ENCODE data around the gene ARFGAP3.

Gene ARFGAP3

DNA sequence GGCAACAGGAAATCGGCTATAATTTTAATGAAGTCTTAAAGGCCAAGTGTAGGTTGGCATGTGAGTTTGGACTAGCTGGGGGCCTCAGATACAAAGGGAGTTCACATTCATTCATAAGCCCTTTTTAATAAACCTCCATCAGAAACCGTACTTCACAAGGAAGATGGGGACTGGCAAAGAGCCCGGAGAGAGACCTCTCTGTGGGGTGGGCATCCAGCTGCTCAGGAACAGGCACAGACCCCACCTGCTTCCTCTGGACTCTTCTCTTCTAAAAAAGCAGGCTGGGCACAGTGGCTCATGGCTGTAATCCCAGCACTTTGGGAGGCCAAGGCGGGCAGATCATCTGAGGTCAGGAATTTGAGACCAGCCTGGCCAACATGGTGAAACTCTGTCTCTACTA is 3.9 kb upstream of the ARFGAP3 start:
- no peak for DNase-seq

DNA sequence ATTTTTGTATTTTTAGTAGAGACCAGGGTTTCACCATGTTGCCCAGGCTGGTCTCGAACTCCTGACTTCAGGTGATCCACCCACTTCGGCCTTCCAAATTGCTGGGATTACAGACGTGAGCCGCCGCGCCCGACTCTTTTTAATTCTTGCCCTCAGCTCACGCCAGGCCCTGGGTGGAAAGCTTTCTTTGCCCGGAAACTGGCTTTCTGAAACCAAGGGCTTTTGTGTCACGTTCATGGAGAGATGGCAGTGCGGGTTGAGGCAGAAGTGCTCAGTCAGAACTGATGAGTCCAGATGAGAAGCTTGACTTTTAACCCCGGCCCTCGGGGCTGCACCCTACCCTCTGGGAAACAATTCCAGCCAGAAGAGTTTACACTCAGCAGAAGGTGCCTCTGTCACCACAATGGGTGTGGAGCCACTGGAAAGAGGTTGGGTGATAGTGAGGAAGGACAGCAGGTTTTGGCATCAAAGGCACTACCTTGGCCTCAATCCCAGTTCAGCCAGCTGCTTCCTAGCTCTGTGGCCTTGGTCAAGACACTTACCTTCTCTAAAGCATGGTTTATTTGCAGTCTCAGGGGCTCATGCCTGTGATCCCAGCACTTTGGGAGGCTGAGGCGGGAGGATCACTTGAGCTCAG is 890 bp upstream of the ARFGAP3 start:
- DNase-seq = no peak

DNA sequence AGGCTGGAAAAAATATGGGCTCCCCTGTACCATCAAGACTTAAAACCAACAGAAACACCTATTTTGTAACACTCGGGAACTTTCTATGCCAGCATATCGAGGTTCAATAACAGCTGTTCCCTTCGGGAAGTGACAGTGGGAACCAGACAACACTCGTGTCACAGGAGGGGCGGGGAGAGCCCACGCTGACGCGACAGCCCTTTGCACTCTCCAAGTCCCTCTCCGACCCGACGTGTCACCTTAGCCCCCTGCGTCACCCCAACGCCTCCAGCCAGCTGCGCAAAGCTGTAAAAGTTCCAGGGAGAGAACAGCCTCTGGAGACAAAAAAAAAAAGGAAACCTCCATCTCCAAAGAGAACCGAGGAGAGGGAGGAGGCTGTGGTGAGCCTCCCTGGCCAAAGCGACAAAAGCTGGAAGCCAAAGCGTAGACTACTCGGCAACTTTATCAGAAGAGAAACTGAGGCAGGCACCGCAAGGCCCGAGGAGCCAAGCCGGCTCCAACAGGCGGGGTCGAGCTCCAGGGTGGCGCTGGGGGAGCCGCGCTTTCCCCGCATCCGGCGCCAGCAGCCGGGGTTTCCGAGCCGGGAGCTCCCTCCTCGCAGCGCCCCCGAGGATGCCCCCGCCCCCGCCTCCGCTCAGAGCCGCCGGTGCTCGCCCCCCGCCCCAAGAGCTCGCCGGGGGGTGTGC is 751 bp downstream of the ARFGAP3 start:
- DNase-seq = no peak

DNA sequence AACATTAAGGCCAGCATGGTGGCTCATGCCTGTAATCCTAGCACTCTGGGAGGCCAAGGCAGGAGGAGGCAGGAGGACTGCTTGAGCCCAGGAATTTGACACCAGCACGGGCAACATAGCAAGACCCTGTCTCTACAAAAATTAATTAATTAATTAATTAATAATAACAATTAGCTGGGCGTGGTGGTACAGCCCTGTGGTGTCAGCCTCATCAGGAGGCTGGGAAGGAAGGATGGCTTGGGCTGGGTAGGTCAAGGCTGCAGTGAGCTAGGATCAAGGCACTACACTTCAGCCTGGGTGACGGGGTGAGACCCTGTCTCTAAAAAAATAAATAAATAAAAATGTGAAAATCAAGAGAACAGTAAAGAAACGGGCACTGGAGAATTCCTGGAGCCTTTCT is 1.4 kb downstream of the ARFGAP3 start:
- DNase-seq = no peak

DNA sequence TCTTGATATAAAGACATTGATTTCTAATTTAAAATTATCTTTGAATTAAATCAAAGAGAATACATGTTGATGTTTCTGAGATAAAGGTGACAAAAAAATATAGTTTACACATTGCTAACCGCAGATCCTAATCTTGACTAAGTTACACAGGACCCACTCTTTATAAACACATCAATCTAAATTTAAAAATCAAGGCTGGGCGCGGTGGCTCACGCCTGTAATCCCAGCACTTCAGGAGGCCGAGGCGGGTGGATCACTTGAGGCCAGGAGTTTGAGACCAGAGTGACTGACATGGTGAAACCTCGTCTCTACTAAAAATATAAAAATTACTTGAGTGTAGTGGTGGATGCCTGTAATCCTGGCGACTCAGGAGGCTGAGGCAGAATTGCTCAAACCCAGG is 1.9 kb downstream of the ARFGAP3 start:
- DNase-seq = no peak

DNA sequence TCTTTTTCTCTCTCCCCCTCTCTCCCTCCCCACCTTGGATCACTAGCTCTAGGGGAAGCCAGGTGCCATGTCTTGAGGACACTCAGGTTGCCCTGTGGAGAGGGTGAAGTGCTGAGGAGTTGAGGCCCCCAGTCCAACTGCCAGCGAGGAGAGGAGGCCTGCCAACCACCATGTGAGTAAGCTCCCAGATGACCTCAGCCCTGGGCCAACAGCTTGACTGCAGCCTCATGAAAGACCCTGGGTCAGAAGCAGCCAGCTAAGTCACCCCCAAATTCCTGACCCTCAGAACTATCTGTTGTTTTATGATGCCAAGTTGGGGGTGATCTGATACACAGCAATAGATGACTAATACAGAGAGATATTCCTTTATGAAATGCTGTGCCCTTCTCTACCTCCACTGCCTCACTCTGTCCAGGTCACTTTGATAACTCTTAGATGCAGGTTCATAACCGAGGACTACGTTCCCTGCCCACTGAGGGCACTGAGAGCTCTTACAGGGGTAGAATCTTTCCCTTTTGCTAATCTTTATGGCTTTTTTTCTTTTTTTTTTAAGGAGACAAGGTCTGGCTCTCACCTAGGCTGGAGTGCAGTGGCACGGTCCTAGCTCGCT is 8.0 kb downstream of the ARFGAP3 start:
- no peak for DNase-seq

DNA sequence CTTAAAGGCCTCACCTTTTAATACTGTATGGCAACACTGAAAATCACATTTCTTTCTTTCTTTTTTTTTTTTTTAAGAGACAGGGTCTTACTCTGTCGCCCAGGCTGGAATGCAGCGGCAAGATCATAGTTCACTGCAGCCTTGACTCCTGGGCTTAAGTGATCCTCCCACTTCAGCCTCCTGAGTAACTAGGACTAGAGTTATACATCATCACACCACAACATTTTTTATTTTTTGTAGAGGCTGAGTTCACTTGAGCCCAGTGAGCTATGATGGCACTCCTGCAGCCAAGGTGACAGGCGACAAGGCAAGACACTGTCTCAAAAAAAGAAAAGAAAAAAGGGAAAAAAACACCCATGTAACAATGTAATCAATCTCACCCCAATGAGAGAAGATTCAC is 10.0 kb downstream of the ARFGAP3 start:
- DNase-seq = no peak

DNA sequence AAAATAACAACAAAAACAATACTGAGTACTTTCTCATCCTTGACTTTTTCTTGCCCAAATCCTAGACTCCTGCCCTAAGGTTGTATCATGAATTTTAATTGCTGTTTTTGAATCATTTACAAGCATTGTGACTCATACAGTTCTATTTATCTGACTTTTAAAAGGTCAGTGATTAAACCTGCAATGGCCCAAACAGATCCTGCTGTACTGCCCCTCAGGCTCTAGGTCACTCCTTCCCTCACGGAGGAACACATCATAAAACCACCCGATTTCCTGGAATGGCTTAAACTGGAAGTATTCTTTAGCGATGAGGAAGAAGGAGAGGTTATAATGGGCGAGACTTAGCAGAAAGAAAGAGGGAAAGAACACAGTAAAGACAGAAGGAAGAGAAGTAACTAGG is 12.3 kb downstream of the ARFGAP3 start:
- DNase-seq = no peak

DNA sequence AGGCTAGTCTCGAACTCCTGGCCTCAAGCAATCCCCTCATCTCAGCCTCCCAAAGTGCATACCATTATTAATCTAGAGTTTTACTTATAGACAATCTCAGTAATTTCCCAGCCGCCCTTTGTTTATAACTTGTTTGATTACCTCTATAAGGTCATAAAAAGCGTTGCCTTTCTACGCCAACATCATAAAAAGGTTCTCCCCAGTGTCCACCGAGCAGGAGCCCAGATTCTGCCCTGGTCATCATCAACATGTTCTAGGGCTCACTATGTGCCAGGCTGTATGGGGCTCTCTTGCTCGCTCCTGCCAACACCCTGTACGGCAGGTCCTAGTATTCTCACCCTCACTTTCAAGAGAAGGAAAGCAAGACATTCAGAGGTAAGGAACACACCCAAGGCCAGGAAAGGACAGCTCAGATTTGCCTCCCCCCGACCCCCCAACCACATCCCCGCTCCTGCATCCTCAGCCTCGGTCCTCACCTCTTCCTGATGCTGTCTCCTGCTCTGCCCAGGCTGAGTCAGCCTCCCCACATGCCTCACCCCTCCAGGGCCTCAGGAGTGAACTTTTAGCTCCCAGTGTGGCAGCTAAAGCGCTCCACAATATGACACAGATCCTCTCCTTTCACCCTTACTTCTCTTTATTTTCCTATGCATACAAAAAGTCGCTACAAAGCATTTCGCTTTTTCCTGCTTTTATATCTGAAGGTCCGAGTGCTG is 14.3 kb downstream of the ARFGAP3 start:
- no peak for DNase-seq

DNA sequence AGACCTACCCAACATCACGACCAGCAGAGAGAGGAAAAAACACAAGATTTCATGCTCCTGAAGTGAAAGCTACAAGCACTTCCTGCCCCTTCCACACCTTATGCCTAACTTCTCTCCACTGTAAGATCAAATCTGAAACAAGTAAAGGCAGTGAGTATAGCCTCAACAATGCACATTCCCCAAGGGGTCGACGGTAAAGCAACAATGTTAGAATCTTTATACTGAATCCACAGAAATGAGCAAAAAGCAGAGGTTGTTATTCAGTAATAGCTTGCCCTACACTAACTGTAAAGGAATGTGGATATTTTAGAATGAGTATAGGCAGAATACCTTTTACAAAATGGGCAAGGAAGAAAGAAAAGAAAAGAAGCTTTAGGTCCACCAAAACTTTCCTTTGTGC is 15.6 kb downstream of the ARFGAP3 start:
- no peak for DNase-seq

DNA sequence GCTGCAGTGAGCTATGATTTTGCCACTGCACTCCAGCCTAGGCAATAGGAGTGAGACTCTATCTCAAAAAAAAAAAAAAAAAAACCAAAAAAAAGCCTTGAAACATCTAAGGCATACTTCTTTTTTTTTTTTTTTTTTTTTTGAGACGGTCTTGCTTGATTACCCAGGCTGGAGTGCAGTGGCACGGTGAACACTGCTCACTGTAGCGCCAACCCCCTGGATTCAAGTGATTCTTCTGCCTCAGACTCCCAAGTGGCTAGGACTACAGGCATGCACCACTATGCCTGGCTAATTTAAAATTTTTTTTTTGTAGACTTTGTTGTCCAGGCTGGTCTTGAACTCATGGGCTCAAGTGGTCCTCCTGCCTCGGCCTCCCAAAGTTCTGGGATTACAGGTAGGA is 19.5 kb downstream of the ARFGAP3 start:
- DNase-seq = no peak

DNA sequence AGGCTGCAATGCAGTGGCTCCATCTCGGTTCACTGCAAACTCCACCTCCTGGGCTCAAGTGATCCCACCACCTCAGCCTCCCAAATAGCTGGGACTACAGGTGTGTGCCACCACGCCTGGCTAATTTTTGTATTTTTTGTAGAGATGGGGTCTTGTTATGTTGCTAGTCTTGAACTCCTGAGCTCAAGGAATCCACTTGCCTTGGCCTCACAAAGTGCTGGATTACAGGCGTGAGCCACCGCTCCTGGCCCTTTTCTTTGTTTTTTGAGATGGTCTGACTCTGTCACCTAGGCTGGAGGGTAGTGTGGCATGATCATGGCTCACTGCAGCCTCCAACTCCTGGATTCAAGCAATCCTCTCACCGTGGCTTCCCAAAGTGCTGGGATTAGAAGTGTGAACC is 21.0 kb downstream of the ARFGAP3 start:
- DNase-seq = no peak

DNA sequence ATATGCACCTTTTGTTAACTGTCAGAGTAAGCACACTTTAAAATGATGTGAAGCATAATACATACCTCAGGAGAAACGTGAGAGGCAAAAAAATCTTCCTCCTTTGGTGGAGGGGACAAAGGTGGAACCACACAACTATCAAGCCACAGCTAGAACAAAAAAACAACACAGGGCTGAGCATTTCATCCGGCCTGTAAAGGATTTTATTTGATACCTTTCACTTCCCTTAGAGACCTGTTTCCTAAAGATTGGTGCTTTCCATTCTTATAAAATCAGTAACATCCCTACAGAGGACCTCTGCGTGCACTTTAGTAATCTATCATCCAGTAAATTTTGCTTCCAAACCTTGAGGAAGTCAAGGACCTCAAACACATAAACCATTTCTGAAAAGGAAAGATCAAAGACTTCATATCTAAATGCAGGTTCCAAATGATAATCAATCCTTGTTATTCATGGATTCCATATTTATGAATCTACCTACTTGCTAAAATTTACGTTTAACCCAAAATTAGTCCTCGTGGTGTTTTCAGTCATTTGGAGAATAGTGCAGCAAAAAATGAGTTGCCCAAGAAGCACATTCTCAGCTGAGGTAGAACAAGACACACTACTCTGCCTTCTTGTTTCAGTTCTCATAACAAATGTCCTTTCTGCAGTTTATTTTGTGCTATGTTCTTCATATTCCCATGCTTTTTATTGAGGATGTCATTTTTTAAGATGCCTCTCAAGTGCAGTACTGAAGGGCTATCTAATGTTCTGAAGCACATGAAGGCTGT is 22.7 kb downstream of the ARFGAP3 start:
- no peak for DNase-seq

DNA sequence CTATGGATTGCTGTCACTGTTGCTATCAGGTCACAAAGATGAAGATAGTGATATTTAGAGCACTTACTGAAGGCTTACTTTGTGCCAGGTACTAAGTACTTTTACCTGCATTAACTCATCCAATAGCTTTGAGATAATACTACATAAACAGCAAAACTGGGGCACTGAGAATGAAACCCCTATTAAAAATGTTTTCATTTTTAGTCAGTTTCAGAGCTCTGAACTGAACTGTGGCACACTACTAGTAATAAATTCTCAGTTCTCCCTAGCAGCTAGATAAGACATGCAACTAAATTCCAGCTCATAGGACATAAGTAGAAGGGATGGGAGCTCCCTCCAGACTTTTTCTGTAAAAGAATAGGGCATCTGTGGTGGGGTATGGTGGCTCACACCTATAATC is 24.0 kb downstream of the ARFGAP3 start:
- DNase-seq = no peak

DNA sequence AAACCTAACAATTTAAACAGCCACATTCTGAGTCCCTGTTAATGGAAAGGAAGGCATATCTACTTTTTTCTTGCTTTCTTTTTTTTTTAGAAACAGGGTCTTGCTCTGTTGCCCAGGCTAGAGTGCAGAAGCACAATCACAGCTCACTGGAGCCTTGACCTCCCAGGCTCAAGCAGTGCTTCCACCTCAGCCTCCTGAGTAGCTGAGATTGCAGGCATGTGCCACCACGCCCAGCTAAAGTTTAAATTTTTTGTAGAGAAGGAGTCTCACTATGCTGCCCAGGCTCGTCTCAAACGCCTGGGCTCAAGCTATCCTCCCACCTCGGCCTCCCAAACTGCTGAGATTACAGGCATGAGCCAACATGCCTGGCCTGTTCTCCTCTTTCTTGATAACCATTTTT is 25.4 kb downstream of the ARFGAP3 start:
- no peak for DNase-seq

DNA sequence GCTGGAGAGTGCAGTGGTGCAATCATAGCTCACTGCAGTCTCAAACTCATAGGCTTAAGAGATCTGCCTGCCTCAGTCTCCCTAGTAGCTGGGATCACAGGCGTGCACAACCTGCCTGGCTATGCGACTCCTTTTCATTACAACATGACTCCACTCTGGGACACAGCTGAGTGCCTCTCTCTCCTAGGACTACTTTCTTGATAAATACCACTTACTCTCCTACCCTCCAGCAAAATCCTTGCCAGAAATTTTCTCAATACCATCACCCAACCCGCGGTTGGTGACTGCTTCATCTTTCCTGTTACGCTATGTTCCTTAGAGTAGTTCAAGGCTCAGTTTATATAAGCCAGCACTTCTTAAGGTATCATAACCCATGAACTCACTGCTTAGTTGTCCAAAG is 26.9 kb downstream of the ARFGAP3 start:
- no peak for DNase-seq

DNA sequence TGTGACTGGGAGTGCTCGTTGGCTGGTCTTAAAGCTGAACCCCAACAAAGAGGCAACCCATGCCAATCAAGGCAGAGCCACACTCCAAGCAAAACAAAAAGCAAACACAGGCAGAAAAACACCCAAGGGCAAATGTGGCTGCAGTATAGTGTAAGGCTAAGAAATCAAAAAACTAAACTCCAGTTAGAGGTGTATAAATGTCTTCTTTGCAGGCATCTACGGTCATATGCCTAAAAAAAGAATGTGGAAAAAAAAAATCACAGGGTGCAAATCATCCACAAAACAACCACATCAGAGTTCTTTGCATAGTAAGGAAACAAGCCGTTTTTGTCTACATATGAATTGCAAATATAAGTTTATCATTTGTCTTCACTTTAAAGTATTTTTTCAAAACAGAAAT is 27.8 kb downstream of the ARFGAP3 start:
- no peak for DNase-seq

DNA sequence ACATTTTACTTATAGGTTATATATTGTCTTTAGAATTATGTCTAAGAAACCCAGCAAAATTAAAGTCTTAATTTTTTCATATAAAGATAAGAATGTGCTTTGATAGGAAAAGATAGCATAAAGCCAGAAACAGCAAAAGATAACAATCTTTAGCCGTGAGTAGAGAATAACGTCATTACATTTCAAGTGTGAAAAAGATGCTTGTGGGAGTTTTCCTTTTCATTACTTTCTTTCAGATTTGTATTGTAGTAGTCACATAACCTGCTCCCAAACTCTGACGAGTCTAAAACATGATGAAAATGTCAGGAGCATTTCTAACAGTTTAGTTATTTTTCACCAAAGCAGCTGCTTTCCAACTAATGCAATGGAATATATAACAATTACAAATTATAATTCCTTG is 31.3 kb downstream of the ARFGAP3 start:
- DNase-seq = no peak

DNA sequence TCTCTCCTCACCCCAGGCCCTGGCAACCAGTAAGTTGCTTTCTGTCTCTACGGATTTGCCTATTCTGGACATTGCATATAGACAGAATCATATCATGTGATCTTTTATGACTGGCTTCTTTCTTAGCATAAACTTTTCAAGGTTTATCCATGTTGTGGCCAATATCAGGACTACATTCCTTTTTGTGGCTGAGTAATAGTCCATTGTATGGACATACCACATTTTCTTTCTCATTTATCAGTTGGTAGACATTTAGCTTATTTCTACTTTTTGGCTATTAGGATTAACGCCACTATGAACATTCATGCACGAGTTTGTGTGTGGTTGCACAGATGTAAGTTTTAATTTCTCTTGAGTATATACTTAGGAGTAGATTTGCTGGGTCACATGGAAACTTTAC is 35.7 kb downstream of the ARFGAP3 start:
- no peak for DNase-seq

DNA sequence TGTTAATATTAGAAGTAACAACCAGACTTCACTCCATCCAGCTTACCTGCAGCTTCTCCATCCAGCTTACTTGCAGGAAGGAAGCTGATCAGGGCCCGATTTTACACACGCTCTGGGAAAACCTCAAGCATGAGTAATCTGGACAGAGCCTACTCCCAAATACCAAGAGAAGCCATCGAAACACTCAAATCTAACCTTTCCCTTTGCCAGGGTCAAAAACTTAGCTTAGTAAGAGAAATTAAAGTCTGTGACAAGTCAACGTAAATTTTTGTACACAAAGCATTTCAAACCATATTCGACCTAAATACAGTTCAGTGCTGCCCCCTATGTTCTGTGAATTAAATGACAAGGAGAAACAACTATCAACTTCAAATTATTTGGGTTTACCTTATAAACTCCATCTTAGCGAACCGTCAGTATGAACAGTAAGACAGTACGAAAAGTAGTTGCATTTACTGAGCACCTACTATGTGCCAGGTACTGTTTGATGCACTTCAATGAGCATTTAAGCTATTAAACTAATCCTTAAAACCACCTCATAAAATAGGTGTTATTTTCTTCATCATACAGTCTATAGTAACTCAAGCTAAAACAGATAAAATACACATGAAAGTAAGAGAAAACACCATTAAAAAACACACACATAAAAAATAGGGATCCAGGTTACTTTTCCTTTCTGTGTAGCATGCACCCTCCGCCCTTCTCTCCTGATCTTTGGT is 36.9 kb downstream of the ARFGAP3 start:
- DNase-seq = no peak

DNA sequence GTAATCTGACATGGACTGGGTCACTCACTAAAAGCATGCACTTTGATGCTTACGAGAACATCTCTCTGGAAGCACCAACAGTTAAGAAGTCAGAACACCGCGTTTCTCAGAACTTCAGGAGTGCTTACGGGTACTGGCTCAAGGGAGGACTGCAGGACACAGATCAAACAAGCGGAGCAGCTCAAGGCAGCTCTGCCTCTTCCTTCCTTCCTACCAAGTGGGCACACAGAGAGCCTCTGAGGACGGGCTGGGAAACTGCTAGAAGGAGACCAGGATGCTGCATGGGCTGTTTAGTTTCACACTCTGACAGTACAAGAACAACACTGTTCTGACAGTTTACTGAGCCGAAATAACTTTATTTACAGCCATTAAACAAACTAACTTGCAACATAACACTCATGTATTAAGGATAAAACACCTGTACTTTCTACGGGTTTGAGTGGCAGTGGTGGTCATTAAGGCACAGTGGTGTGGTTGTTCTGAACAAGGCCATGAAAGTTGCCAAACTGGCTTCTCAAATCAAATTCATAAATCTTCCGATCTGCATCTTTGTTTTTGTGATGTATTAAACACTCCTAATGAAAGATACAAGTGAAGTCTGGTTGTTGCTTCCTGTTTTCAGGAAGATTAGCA is 37.5 kb downstream of the ARFGAP3 start:
- no peak for DNase-seq

DNA sequence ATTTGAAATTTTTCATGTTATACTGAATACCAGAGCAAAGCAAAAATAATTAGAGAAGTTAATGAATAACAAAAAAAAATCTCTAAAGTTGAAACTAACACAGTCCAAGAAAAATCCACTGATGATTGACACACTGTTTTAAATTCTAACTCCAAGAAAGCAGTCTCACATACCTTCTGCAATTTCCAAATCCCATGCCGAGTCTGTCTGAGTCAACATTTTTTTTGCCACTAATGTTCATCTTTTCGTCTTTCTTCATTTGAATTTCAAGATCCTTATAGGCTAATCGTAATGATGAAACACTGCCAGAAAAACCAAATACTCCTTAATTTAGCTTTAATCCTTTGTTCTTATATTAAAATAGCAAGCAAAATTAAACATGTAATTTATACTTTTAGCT is 39.5 kb downstream of the ARFGAP3 start:
- DNase-seq = no peak
